ENCODE measurements around the gene UGT1A6. TPM values are rescaled to one million over a fixed set of nuclear protein-coding genes. Genes with fewer than 3 reads are reported as not detected.

Gene UGT1A6
- total RNA-seq, 1 experiment from 2014 or later, result not detected

DNA sequence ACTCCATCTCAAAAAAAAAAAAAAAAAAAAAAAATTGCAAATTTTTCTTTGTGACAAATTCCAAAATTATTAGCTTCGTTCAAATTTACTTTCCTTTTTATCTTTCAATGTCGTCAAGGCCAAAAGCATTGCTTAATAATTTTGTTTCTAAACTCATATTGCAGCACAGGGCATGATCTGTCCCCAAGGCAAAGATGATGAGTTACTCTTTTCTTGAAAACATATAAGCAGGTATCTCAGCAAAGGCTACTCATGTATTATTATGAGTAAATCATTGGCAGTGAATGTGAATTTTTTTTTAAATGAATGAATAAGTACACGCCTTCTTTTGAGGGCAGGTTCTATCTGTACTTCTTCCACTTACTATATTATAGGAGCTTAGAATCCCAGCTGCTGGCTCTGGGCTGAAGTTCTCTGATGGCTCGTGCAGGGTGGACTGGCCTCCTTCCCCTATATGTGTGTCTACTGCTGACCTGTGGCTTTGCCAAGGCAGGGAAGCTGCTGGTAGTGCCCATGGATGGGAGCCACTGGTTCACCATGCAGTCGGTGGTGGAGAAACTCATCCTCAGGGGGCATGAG, 11.1 kb upstream of the UGT1A6 start, which contains the start of gene UGT1A7:
Gene UGT1A7, plus strand, starts transcription at position 381 of the 579 bp plus-strand sequence. Its CDS starts 37 bp downstream, at position 418.
- no peak for DNase-seq (ENCODE audit: low spot score)
- Histone ChIP-seq H3K9me3 (ENCODE audit: low read depth, low read length, poor library complexity, severe bottlenecking) (no peaks in the 10 kb centered on the region), H3K27ac (ENCODE audit: low read depth, low read length, poor library complexity, severe bottlenecking) (no peak within 1 kb of the TSS), H3K27me3 (replicated peaks; ENCODE audit: insufficient read depth, low read depth, low read length, poor library complexity) (no peaks in the 10 kb centered on the region), H3K4me1 (ENCODE audit: insufficient read depth, low read length, poor library complexity, severe bottlenecking) (no peaks in the 10 kb centered on the region), H3K36me3 (ENCODE audit: insufficient read depth, low read length, poor library complexity, severe bottlenecking) (no peaks in the 10 kb centered on the region), H3K4me3 (ENCODE audit: low read depth, low read length, poor library complexity, severe bottlenecking) (no peak within 1 kb of the TSS)
- no peak for TF ChIP-seq EZH2 (IDR thresholded peaks at IDR 0.05; ENCODE audit: borderline replicate concordance, low read depth, low read length, poor library complexity, severe bottlenecking)
- TF ChIP-seq, protein P1, sequence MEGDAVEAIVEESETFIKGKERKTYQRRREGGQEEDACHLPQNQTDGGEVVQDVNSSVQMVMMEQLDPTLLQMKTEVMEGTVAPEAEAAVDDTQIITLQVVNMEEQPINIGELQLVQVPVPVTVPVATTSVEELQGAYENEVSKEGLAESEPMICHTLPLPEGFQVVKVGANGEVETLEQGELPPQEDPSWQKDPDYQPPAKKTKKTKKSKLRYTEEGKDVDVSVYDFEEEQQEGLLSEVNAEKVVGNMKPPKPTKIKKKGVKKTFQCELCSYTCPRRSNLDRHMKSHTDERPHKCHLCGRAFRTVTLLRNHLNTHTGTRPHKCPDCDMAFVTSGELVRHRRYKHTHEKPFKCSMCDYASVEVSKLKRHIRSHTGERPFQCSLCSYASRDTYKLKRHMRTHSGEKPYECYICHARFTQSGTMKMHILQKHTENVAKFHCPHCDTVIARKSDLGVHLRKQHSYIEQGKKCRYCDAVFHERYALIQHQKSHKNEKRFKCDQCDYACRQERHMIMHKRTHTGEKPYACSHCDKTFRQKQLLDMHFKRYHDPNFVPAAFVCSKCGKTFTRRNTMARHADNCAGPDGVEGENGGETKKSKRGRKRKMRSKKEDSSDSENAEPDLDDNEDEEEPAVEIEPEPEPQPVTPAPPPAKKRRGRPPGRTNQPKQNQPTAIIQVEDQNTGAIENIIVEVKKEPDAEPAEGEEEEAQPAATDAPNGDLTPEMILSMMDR (conservative IDR thresholded peaks at IDR 0.05; ENCODE audit: low read depth, low read length), result no peak
- intact Hi-C loops (cut with micrococcal nuclease; ENCODE audit: unreplicated experiment), result no loop called here
- no TSS peak for BruUV-seq (replicated peaks)
- ChIA-PET POLR2A (ENCODE audit: low non-redundant PET) (no interaction called here), CTCF (no interaction called here)

DNA sequence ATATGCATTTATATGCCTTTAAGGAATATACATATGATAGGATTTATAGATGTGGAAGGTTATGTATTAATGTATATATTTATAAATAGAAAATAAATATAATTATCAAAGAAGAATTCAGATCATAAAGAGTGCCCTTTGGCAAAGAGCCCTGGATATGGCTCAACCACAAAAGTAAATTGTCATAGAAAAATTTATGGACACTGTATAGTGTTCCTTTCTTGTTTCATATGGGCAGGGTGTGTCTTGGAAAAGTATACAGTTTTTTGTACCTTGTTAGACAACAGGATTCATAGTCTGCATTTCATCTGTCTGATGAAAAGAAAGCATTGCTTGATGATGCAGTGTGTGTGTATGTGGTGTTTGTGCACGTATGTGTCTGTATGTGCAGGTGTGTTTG, 8.1 kb upstream of the UGT1A6 start:
- Histone ChIP-seq H3K36me3 (ENCODE audit: insufficient read depth, low read length, poor library complexity, severe bottlenecking) (no peaks in the 10 kb centered on the region), H3K4me3 (ENCODE audit: low read depth, low read length, poor library complexity, severe bottlenecking) (no peak overlapping the region), H3K4me1 (ENCODE audit: insufficient read depth, low read length, poor library complexity, severe bottlenecking) (no peaks in the 10 kb centered on the region), H3K9me3 (ENCODE audit: low read depth, low read length, poor library complexity, severe bottlenecking) (no peaks in the 10 kb centered on the region), H3K27ac (ENCODE audit: low read depth, low read length, poor library complexity, severe bottlenecking) (no peak overlapping the region), H3K27me3 (replicated peaks; ENCODE audit: insufficient read depth, low read depth, low read length, poor library complexity) (no peaks in the 10 kb centered on the region)
- POLR2A ChIA-PET (ENCODE audit: low non-redundant PET), result no interaction called here
- no peak for DNase-seq (ENCODE audit: low spot score)
- no peak for TF ChIP-seq EZH2 (IDR thresholded peaks at IDR 0.05; ENCODE audit: borderline replicate concordance, low read depth, low read length, poor library complexity, severe bottlenecking)
- TF ChIP-seq, protein P1 (conservative IDR thresholded peaks at IDR 0.05; ENCODE audit: low read depth, low read length), result no peak
- CTCF ChIA-PET, result no interaction called here
- no TSS peak for BruUV-seq (replicated peaks)
- intact Hi-C loops (cut with micrococcal nuclease; ENCODE audit: unreplicated experiment), result no loop called here

- ChIA-PET CTCF (no interaction called here), POLR2A (ENCODE audit: low non-redundant PET) (no interaction called here)
- Histone ChIP-seq H3K36me3 (ENCODE audit: insufficient read depth, low read length, poor library complexity, severe bottlenecking) (no peaks in the 10 kb centered on the region), H3K27me3 (replicated peaks; ENCODE audit: insufficient read depth, low read depth, low read length, poor library complexity) (no peaks in the 10 kb centered on the region), H3K4me1 (ENCODE audit: insufficient read depth, low read length, poor library complexity, severe bottlenecking) (no peaks in the 10 kb centered on the region), H3K27ac (ENCODE audit: low read depth, low read length, poor library complexity, severe bottlenecking) (no peak overlapping the region), H3K4me3 (ENCODE audit: low read depth, low read length, poor library complexity, severe bottlenecking) (no peak overlapping the region), H3K9me3 (ENCODE audit: low read depth, low read length, poor library complexity, severe bottlenecking) (no peaks in the 10 kb centered on the region)
- BruUV-seq (replicated peaks), result no TSS peak
- TF ChIP-seq EZH2 (IDR thresholded peaks at IDR 0.05; ENCODE audit: borderline replicate concordance, low read depth, low read length, poor library complexity, severe bottlenecking), result no peak
- TF ChIP-seq, protein P1 (conservative IDR thresholded peaks at IDR 0.05; ENCODE audit: low read depth, low read length), result no peak
- no peak for DNase-seq (ENCODE audit: low spot score)
- intact Hi-C loops (cut with micrococcal nuclease; ENCODE audit: unreplicated experiment), result no loop called here
Measured at GRCh38 chr2:233686928-233687327, 5.8 kb upstream of the UGT1A6 start.

Data from A673 (cell line).